ENCODE results near the gene VCAN.

- TF ChIP-seq POLR2A (IDR thresholded peaks at IDR 0.05) (no peak), CTCF (IDR thresholded peaks at IDR 0.05) (no peak), EP300 (IDR thresholded peaks at IDR 0.05) (no peak)
Measured at GRCh38 chr5:83563631-83564030, 92.1 kb downstream of the VCAN start.
